HCT116 (cell line): ENCODE measurements around the gene ADGRF5. TPM values are rescaled to one million over a fixed set of nuclear protein-coding genes. Genes with fewer than 3 reads are reported as not detected.

Experiments
- ATAC-seq: fragments of 200-7000 bp; cut with Tn5 transposase; 2 replicates; pipeline ENCODE4 v1.9.1; 2020; ENCODE audit warnings: mild to moderate bottlenecking, moderate library complexity
- BruUV-seq: library from RNA; stranded (reverse); fragments of 400-500 nt; replicated peaks from 2 replicates; lab custom pipeline; 2021; lab: Mats Ljungman, UMichigan
- CTCF ChIA-PET: fragments of 300-600 bp; sonication (Branson Sonifier 250); formaldehyde crosslinking; loops from one replicate; lab custom pipeline; 2021; ENCODE audit warnings: antibody characterized with exemption; lab: Charles Lee
- POLR2A ChIA-PET: fragments of 300-600, 350-600 bp; sonication (Branson Sonifier 250); formaldehyde crosslinking; loops from one replicate; lab custom pipeline; 2021; ENCODE audit warnings: antibody characterized with exemption; lab: Charles Lee
- RAD21 ChIA-PET, 2 experiments: fragments of 300-600 bp; sonication (Branson Sonifier 250); formaldehyde crosslinking; loops; one replicate each; lab custom pipeline; 2023; ENCODE audit warnings: low total read pairs in 2 of 2; ENCODE audit not compliant: uncharacterized antibody in 2 of 2, unreplicated experiment in 2 of 2, low non-redundant PET in 1 of 2; lab: Charles Lee
- DNase-seq: peaks from one replicate; pipeline ENCODE4 v3.0.0-alpha.2; 2010; ENCODE audit warnings: low read depth, low spot score
- H2AFZ ChIP-seq: fragments of 200-600 bp; shearing (Covaris generic), sonication (generic); 2 replicates; pipeline ENCODE4 v1.6.1; 2017; ENCODE audit warnings: low read depth, mixed run types, mixed read lengths, antibody characterized with exemption, low read length; ENCODE audit not compliant: poor library complexity, severe bottlenecking
- H3K27ac ChIP-seq: 2 replicates; pipeline ENCODE4 v1.5.1; 2012; ENCODE audit warnings: low read depth, low read length
- H3K27me3 ChIP-seq: fragments of 200-600 bp; sonication (generic); 2 replicates; pipeline ENCODE4 v1.6.1; 2016; ENCODE audit warnings: mixed run types, low read length, mixed read lengths; ENCODE audit not compliant: insufficient read depth
- H3K36me3 ChIP-seq, 2 experiments: fragments of 200-500 bp in 1 of 2; fragments of 200-600 bp in 1 of 2; sonication (Bioruptor generic) in 1 of 2; sonication (generic) in 1 of 2; 2 replicates each; pipeline versions ENCODE4 v1.5.1 to v1.6.1; 2014 to 2016; ENCODE audit warnings: low read length in 2 of 2, inconsistent platforms in 1 of 2, mixed read lengths in 1 of 2, mixed run types in 1 of 2; ENCODE audit not compliant: insufficient read depth in 2 of 2, control insufficient read depth in 1 of 2
- H3K4me1 ChIP-seq, 2 experiments: fragments of 200-600 bp in 1 of 2; sonication (generic) in 1 of 2; 2 replicates each; pipeline versions ENCODE4 v1.5.1 to v1.6.1; 2012 to 2017; ENCODE audit warnings: low read length in 2 of 2, inconsistent platforms in 1 of 2, mild to moderate bottlenecking in 1 of 2, mixed read lengths in 1 of 2, mixed run types in 1 of 2, moderate library complexity in 1 of 2; ENCODE audit not compliant: insufficient read depth in 2 of 2, control insufficient read depth in 1 of 2
- H3K4me2 ChIP-seq: fragments of 200-600 bp; sonication (generic); 2 replicates; pipeline ENCODE4 v1.6.1; 2017; ENCODE audit warnings: mixed run types, low read length, mixed read lengths
- H3K4me3 ChIP-seq, 2 experiments: fragments of 200-600 bp in 1 of 2; sonication (generic) in 1 of 2; replicated peaks in 1 of 2; 2 replicates each; pipeline ENCODE4 v1.5.1; 2011 to 2016; ENCODE audit warnings: low read length in 2 of 2, control low read depth in 1 of 2, low read depth in 1 of 2, mild to moderate bottlenecking in 1 of 2, mixed read lengths in 1 of 2, mixed run types in 1 of 2
- H3K79me2 ChIP-seq: fragments of 200-600 bp; sonication (generic); 2 replicates; pipeline ENCODE4 v1.6.1; 2017; ENCODE audit warnings: mild to moderate bottlenecking, mixed run types, low read length, moderate library complexity, mixed read lengths; ENCODE audit not compliant: insufficient read depth
- H3K9ac ChIP-seq: fragments of 200-600 bp; sonication (generic); 2 replicates; pipeline ENCODE4 v1.6.1; 2016; ENCODE audit warnings: low read length, mixed read lengths
- H3K9me2 ChIP-seq: fragments of 200-600 bp; sonication (generic), shearing (Covaris generic); 2 replicates; pipeline ENCODE4 v1.6.1; 2017; ENCODE audit warnings: mixed run types, mild to moderate bottlenecking, moderate library complexity; ENCODE audit not compliant: insufficient read depth
- H3K9me3 ChIP-seq, 2 experiments: fragments of 200-500 bp in 1 of 2; fragments of 200-600 bp in 1 of 2; sonication (Bioruptor generic) in 1 of 2; sonication (generic) in 1 of 2; 2 replicates each; pipeline ENCODE4 v1.6.1; 2014 to 2017; ENCODE audit warnings: low read length in 2 of 2, mixed read lengths in 2 of 2, inconsistent platforms in 1 of 2, low read depth in 1 of 2, mild to moderate bottlenecking in 1 of 2, mixed run types in 1 of 2, moderate library complexity in 1 of 2; ENCODE audit not compliant: control insufficient read depth in 1 of 2, insufficient read depth in 1 of 2
- H4K20me1 ChIP-seq: fragments of 200-600 bp; sonication (generic), shearing (Covaris generic); 2 replicates; pipeline ENCODE4 v1.6.1; 2017; ENCODE audit warnings: mixed run types, mild to moderate bottlenecking, moderate library complexity; ENCODE audit not compliant: insufficient read depth
- CBX3 ChIP-seq: IDR thresholded peaks from 2 replicates; pipeline ENCODE4 v1.6.1; 2012; ENCODE audit warnings: low read depth
- CEBPB ChIP-seq: IDR thresholded peaks from 2 replicates; pipeline ENCODE4 v1.6.1; 2012; ENCODE audit warnings: low read depth
- EGR1 ChIP-seq: IDR thresholded peaks from 2 replicates; pipeline ENCODE4 v1.6.1; 2012; ENCODE audit warnings: low read depth
- ELF1 ChIP-seq: IDR thresholded peaks from 2 replicates; pipeline ENCODE4 v1.6.1; 2012; ENCODE audit warnings: low read depth, borderline replicate concordance
- EZH2 ChIP-seq: fragments of 200-600 bp; sonication (generic); IDR thresholded peaks from 2 replicates; pipeline ENCODE4 v1.6.1; 2017; ENCODE audit warnings: antibody characterized with exemption, mixed run types
- EZH2phosphoT487 ChIP-seq: fragments of 200-600 bp; IDR thresholded peaks from 2 replicates; pipeline ENCODE4 v1.6.1; 2018; ENCODE audit warnings: antibody characterized with exemption, borderline replicate concordance
- FOSL1 ChIP-seq: IDR thresholded peaks from 2 replicates; pipeline ENCODE4 v1.6.1; 2012; ENCODE audit warnings: low read depth
- POLR2AphosphoS5 ChIP-seq: IDR thresholded peaks from 2 replicates; pipeline ENCODE4 v1.6.1; 2011; ENCODE audit warnings: mild to moderate bottlenecking, low read depth, low read length, moderate library complexity
- SIN3A ChIP-seq: IDR thresholded peaks from 2 replicates; pipeline ENCODE4 v1.6.1; 2012; ENCODE audit warnings: low read depth
- SP1 ChIP-seq: IDR thresholded peaks from 2 replicates; pipeline ENCODE4 v1.6.1; 2012; ENCODE audit warnings: low read depth
- YY1 ChIP-seq: IDR thresholded peaks from 2 replicates; pipeline ENCODE4 v1.6.1; 2011; ENCODE audit warnings: low read length, low read depth, moderate library complexity, mild to moderate bottlenecking; ENCODE audit not compliant: insufficient replicate concordance; ENCODE audit errors: extremely low read depth
- ZFX ChIP-seq: fragments of 450-650 bp; IDR thresholded peaks from 2 replicates; pipeline ENCODE4 v1.6.1; 2017
- ZNF274 ChIP-seq: fragments of 200-500 bp; sonication (Bioruptor generic); IDR thresholded peaks from 2 replicates; pipeline ENCODE4 v1.6.1; 2014; ENCODE audit warnings: mild to moderate bottlenecking, low read depth, low read length, inconsistent platforms
- intact Hi-C: fragments of 100-400 bp; cut with micrococcal nuclease; formaldehyde crosslinking; loops from 2 replicates; pipeline ENCODE4 v1.10.0; 2022
- total RNA-seq: library from RNA; stranded (reverse); gene quantifications from one replicate; pipeline ENCODE4 v1.2.1, GENCODE V29; 2021; ENCODE audit not compliant: unreplicated experiment
- TF ChIP-seq, protein P1 (sequence below): IDR thresholded peaks from 2 replicates; pipeline ENCODE4 v1.6.1; 2012
- TF ChIP-seq, protein P2 (sequence below): IDR thresholded peaks from 2 replicates; pipeline ENCODE4 v1.6.1; 2012; ENCODE audit warnings: low read depth
- TF ChIP-seq, protein P3 (sequence below), 3 experiments: fragments of 200-600 bp in 1 of 3; sonication (generic) in 1 of 3; IDR thresholded peaks in 2 of 3; conservative IDR thresholded peaks in 1 of 3; 2 replicates each; pipeline ENCODE4 v1.5.1; 2012 to 2017; ENCODE audit warnings: low read depth in 2 of 3, low read length in 2 of 3, antibody characterized with exemption in 1 of 3, borderline replicate concordance in 1 of 3, control low read depth in 1 of 3, mild to moderate bottlenecking in 1 of 3, mixed read lengths in 1 of 3, mixed run types in 1 of 3, moderate library complexity in 1 of 3; ENCODE audit not compliant: insufficient read depth in 1 of 3

The ADGRF5 gene
- total RNA-seq, 1 experiment from 2014 or later = 0.17 TPM

DNA sequence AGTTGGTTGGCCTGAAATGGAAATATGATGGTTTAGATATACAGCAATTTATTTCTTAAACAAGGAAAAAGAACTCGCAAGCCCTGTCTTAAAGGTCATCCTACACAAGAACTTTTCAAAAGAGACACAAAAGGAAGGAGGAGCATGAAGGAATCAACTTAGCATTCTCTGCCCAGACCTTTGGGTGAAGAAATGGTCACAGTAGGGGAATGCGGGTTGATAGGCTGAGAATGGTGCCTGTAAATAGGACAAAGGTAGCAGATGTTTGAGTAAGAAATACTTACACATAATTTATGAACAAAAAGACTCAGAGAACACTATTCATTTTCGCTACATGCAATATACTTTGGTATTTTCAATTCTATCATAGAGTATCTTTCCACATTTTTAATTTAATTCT lies 15.0 kb downstream of the ADGRF5 start:
- H2AFZ ChIP-seq = no peak overlapping the region
- ATAC-seq = no peak
- H3K4me1 ChIP-seq = peaks cover 2 to 9% of the 10 kb centered on the region in 2 experiments; a peak in 3 of 4 replicates
- H3K9me3 ChIP-seq = no peaks in the 10 kb centered on the region
- no peak for DNase-seq
- POLR2A ChIA-PET = no interaction called here
- no peak overlapping the region for H3K27ac ChIP-seq
- H3K27me3 ChIP-seq = no peaks in the 10 kb centered on the region
- TF ChIP-seq EZH2 (no peak), CEBPB (no peak)
- TF ChIP-seq, protein P1, sequence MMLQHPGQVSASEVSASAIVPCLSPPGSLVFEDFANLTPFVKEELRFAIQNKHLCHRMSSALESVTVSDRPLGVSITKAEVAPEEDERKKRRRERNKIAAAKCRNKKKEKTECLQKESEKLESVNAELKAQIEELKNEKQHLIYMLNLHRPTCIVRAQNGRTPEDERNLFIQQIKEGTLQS = no peak
- TF ChIP-seq, all 23 proteins: peak for 0
- no peak overlapping the region for H3K4me3 ChIP-seq
- CTCF ChIA-PET = no interaction called here
- H3K9ac ChIP-seq = no peak overlapping the region
- H4K20me1 ChIP-seq = no peaks in the 10 kb centered on the region
- H3K36me3 ChIP-seq = no peaks in the 10 kb centered on the region
- intact Hi-C loops = no loop called here
- H3K4me2 ChIP-seq = no peak overlapping the region
- BruUV-seq = no TSS peak
- no peaks in the 10 kb centered on the region for H3K79me2 ChIP-seq
- RAD21 ChIA-PET = no interaction called here
- no peaks in the 10 kb centered on the region for H3K9me2 ChIP-seq

DNA sequence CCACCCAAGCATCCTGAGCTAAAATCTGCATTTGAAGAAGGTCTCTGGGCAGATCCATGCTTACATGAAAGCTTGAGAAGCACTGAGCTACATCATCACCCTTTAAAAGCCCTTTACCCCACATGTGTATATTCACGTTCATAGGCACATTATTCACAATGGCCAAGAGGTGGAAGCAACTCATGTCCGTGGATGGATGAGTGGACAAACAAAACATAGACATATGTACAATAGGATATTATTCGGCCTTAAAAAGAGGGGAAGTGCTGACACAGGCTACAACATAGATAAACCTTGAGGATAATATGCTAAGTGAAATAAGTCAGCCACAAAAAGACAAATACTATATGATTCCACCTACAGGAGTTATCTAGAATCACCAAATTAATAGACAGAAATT lies 17.6 kb downstream of the ADGRF5 start:
- Histone ChIP-seq H3K9me3 (no peaks in the 10 kb centered on the region), H3K9me2 (no peaks in the 10 kb centered on the region), H3K4me3 (no peak overlapping the region), H3K79me2 (no peaks in the 10 kb centered on the region), H3K9ac (no peak overlapping the region), H4K20me1 (no peaks in the 10 kb centered on the region), H3K36me3 (no peaks in the 10 kb centered on the region), H3K4me1 (peaks cover 2 to 9% of the 10 kb centered on the region in 2 experiments; a peak in 3 of 4 replicates), H3K27ac (no peak overlapping the region), H3K4me2 (no peak overlapping the region), H2AFZ (peak overlapping the region; percentile 59), H3K27me3 (no peaks in the 10 kb centered on the region)
- intact Hi-C loops = no loop called here
- POLR2A ChIA-PET = no interaction called here
- RAD21 ChIA-PET = no interaction called here
- DNase-seq (no peak), ATAC-seq (no peak)
- CTCF ChIA-PET = interaction anchor here (1.0 to 1.7 kb wide), 3 partner anchors 11 to 55 kb away, joined by 3 to 4 read pairs (median 3); no protein-coding TSS in a partner anchor
- no TSS peak for BruUV-seq
- no peak for TF ChIP-seq POLR2AphosphoS5
- no peak for TF ChIP-seq FOSL1
- TF ChIP-seq, protein P2, sequence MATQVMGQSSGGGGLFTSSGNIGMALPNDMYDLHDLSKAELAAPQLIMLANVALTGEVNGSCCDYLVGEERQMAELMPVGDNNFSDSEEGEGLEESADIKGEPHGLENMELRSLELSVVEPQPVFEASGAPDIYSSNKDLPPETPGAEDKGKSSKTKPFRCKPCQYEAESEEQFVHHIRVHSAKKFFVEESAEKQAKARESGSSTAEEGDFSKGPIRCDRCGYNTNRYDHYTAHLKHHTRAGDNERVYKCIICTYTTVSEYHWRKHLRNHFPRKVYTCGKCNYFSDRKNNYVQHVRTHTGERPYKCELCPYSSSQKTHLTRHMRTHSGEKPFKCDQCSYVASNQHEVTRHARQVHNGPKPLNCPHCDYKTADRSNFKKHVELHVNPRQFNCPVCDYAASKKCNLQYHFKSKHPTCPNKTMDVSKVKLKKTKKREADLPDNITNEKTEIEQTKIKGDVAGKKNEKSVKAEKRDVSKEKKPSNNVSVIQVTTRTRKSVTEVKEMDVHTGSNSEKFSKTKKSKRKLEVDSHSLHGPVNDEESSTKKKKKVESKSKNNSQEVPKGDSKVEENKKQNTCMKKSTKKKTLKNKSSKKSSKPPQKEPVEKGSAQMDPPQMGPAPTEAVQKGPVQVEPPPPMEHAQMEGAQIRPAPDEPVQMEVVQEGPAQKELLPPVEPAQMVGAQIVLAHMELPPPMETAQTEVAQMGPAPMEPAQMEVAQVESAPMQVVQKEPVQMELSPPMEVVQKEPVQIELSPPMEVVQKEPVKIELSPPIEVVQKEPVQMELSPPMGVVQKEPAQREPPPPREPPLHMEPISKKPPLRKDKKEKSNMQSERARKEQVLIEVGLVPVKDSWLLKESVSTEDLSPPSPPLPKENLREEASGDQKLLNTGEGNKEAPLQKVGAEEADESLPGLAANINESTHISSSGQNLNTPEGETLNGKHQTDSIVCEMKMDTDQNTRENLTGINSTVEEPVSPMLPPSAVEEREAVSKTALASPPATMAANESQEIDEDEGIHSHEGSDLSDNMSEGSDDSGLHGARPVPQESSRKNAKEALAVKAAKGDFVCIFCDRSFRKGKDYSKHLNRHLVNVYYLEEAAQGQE = no peak
- no peak for TF ChIP-seq CBX3
- TF ChIP-seq ZFX = no peak
- no peak for TF ChIP-seq ELF1
- TF ChIP-seq SP1 = no peak
- TF ChIP-seq ZNF274 = no peak
- TF ChIP-seq, protein P3, sequence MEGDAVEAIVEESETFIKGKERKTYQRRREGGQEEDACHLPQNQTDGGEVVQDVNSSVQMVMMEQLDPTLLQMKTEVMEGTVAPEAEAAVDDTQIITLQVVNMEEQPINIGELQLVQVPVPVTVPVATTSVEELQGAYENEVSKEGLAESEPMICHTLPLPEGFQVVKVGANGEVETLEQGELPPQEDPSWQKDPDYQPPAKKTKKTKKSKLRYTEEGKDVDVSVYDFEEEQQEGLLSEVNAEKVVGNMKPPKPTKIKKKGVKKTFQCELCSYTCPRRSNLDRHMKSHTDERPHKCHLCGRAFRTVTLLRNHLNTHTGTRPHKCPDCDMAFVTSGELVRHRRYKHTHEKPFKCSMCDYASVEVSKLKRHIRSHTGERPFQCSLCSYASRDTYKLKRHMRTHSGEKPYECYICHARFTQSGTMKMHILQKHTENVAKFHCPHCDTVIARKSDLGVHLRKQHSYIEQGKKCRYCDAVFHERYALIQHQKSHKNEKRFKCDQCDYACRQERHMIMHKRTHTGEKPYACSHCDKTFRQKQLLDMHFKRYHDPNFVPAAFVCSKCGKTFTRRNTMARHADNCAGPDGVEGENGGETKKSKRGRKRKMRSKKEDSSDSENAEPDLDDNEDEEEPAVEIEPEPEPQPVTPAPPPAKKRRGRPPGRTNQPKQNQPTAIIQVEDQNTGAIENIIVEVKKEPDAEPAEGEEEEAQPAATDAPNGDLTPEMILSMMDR (IDR thresholded peaks at IDR 0.05 in 2 of 3, conservative IDR thresholded peaks at IDR 0.05 in 1 of 3; ENCODE audit: borderline replicate concordance in 1 of 3, insufficient read depth in 1 of 3, low read depth in 2 of 3, low read length in 2 of 3) = no peak
- no peak for TF ChIP-seq EZH2phosphoT487
- no peak for TF ChIP-seq CEBPB
- TF ChIP-seq YY1 = no peak
- no peak for TF ChIP-seq EGR1
- no peak for TF ChIP-seq SIN3A
- TF ChIP-seq EZH2 = no peak
